Cardiac septum (tissue), 1 donor: Measurements from ENCODE around the gene NDFIP1. TPM values are rescaled to one million over a fixed set of nuclear protein-coding genes. Genes with fewer than 3 reads are reported as not detected.

Experiments
- DNase-seq: peaks from one replicate; pipeline ENCODE4 v3.0.0-alpha.2; 2020; ENCODE audit warnings: low spot score
- intact Hi-C: fragments of 100-400 bp; cut with DNase I; formaldehyde crosslinking; loops from one replicate; pipeline ENCODE4 v1.14.0; 2022
- total RNA-seq: library from RNA; stranded (reverse); fragmentation: NEBNext Ultra II Directional; extraction: Animal tissue kit (Norgen Biotek cat#: 25700); gene quantifications from one replicate; pipeline ENCODE4 v1.2.1, GENCODE V29; 2021
- donor health status: DM: no; HTN: no; CAD: no.

NDFIP1 gene
- total RNA-seq, 1 donor from 2014 or later: 58.8 TPM

DNA sequence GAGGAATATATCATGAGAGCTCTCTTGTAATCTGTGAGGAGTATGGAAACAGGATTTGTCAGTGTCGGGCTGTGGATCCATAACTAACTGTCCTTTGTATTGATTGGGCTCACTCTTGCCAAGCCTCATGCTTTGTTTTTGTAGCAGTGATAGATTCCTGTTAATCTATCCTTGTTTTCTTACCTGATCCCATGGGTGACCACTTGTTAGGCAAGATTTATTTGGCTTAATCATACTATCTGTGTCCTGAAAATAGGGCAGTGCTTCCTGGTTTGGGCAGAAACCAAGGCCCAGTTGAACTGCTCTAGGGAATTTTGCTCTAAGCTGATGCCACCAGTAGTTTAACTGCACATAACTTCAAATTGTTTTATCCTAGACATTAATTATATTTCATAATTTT, 6.1 kb downstream of the NDFIP1 start:
- intact Hi-C loops: no loop called here
- no peak for DNase-seq

GRCh38 chr5:142115937-142116614, 7.5 kb downstream of the NDFIP1 start:
- intact Hi-C loops: no loop called here

GRCh38 chr5:142117579-142118151, 9.1 kb downstream of the NDFIP1 start:
- DNase-seq: no peak
- intact Hi-C loops: no loop called here

More at GRCh38 chr5:142115937-142116614, 7.5 kb downstream of the NDFIP1 start:
- DNase-seq: no peak

GRCh38 chr5:142118155-142118686, 9.6 kb downstream of the NDFIP1 start:
- DNase-seq: no peak
- intact Hi-C loops: no loop called here

- intact Hi-C loops: no loop called here
- no peak for DNase-seq
Measured at GRCh38 chr5:142119051-142119625, 10.6 kb downstream of the NDFIP1 start.

GRCh38 chr5:142120247-142120935, 11.8 kb downstream of the NDFIP1 start:
- no peak for DNase-seq
- intact Hi-C loops: no loop called here

GRCh38 chr5:142122121-142122520, 13.5 kb downstream of the NDFIP1 start:
- no peak for DNase-seq
- intact Hi-C loops: no loop called here

DNA sequence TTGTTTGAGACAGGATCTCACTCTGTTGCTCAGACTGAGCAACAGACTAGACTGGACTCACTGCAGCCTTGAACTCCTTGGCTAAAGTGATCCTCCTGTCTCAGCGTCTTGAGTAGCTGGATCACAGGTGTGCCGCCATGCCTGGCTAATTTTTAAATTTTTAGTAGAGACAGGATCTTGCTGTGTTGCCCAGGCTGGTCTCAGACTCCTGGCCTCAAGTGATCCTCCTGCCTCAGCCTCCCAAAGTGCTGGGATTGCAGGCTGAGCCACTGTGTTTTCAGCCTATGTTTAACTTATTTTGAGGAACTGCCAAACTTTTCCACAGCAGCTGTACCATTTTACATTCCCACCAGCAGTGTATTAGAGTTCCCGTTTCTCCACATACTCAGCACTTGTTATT, 16.8 kb downstream of the NDFIP1 start:
- intact Hi-C loops: no loop called here
- DNase-seq: no peak

DNA sequence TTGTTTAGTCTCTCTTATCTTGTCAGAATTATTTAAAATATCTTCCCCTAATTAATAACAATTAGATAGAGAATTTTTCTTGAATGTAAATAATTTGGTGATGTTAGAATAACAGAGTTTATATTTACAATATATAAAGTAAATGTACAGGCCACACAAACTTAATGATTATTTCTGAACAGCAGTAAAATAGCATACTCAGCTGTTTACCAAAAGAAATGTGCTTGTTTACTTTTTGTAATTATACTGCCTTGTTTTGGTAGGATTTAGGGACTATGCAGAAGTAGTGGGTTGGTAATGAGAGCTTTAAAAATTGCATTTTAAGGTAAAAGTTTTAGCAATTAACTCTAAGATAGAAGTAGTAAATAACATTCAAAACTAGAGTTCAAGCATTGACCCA, 17.4 kb downstream of the NDFIP1 start:
- intact Hi-C loops: no loop called here
- no peak for DNase-seq

DNA sequence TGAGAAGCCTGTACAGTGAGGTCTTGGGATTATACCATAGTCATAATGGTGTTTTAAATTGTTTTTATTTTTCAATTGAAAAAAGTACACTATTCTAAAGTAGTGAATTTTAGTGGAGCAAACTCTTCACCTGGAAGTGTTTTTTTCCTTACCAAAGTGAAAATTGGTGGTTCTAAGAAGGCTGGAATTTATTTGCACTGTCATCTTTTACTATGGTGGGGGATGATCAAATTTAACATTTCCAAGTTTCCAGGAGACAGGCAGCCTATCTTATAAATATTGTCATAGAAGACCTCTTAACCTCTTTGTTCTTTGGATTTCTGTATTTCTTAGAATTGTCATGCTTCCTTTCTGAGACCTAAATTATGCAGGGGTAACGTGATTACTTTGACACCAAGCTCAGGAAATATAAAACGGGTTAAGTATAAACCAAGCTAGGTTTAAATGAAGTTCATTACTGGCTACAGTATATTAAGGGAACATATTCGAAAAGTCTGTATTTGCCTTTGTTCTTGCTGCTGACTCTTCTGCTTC, 20.2 kb downstream of the NDFIP1 start:
- DNase-seq: no peak
- intact Hi-C loops: no loop called here

DNA sequence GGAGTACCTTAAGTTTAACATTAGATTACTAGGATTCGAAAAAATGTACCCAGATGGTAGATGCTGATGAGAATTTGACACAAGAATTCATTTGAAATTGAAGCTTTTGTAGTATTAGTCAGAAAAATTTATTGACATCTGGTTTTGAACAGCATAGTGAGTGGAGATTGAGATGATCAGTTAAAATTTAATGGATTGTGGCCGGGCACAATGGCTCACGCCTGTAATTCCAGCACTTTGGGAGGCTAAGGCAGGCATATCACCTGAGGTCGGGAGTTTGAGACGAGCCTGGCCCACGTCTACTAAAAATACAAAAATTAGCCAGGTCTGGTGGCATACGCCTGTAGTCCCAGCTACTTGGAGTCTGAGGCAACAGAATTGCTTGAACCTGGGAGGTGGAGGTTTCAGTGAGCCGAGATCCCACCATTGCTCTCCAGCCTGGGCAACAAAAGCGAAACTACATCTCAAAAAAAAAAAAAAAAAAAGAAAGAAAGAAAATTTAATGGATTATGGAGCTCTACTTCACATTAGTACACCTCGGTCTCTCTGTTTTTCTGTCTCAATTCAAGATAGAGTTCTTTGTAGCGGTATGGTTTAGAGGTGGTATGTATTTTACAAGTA, 21.0 kb downstream of the NDFIP1 start:
- intact Hi-C loops: no loop called here
- no peak for DNase-seq

DNA sequence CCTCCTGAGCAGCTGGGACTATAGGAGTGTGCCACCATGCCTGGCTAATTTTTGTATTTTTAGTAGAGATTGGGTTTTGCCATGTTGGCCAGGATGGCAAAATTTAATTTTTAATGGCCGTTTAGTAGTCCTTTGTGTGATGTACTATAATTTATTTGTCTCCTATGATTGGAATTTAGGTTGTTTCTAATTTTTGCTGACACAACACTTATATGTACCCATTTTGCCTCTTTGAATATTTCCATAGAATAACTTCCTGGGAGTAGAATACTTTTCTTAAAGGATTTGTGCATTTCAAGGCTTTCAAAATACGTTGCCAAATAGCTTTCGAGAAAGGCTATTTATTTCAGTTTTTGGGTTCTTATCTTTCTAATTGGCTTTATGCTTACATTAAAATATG, 22.8 kb downstream of the NDFIP1 start:
- intact Hi-C loops: no loop called here
- DNase-seq: no peak

DNA sequence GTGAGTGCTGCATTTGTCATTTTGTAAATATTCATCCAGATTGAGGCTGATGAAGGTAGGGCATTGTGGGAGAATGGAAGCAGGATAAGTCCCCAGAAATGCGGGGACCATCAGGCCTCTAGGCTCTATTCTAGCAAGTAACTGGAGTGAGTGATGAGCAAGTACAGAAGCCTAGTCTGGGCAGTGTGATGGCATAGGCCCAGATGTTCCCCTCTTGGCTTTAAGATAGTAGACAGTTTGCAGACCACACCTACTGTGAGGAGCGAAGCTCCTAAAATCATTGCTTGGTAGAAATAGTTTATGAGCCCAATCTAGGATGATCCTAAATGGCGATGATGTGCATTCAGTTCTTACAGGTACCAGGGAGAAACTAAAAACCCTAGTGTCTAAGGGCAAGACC, 24.3 kb downstream of the NDFIP1 start:
- intact Hi-C loops: no loop called here
- no peak for DNase-seq

DNA sequence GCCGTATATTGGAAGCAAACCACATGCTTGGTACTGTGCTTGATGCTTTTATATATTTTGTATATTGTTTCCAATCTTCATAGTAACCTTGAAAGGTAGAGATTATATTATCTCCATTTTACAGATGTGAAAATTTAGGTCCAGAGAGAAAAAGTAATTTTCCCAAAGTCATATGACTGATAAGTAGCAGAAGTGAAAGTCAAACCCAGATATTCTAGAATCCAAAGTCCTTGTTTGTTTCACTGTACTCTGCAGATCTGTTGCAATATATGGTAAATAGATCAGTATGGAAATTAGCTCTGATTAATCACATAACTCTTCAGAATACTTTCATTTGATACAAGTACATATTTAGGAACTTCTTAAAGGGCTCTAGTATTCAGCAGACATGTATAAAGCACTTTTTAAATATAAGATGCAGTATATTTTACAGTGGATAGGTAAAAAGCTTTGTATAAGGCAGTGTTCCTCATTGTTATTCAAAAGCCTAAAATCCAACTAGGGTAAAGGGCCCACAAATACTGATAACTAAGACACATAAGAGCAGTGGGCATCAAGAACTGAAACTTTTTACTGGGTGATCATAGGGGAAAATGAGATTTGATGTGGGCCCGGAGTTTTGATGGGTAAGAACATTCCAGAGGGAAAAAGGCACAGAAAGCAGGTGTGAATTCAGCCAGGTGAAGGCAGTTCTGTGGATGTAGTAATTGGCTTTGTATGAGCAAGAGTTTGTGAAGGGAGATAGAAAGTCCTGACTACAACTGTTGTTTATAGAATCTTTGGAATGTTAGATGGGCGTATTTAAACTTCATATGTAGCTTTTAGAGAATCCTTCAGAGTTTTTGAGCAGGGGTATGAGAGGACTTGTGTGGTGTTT, 25.0 kb downstream of the NDFIP1 start:
- intact Hi-C loops: no loop called here
- DNase-seq: no peak

- intact Hi-C loops: no loop called here
- no peak for DNase-seq
Measured at GRCh38 chr5:142134331-142135010, 25.9 kb downstream of the NDFIP1 start.

- no peak for DNase-seq
- intact Hi-C loops: loop anchor here (5.0 to 10.0 kb wide), 2 partner anchors 129 to 447 kb away; partner anchors contain the start of gene GNPDA1
Measured at GRCh38 chr5:142141463-142141862, 32.9 kb downstream of the NDFIP1 start.

DNA sequence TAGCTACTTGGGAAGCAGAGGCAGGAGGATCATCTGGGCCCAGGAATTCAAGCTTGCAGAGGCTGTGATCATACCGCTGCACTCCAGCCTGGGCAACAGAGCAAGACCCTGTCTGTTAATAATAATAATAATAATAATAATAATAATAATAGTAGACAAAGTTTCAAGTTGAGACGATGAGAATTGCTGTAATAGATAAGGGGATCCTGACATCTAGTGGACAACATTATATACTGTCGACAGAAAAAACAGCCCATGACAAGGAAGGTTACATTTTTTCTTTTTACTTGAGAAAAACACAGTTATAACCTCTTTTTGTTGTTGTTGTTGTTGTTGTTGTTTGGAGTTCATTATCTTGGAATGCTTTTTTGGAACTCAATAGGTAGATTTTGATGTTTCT, 35.3 kb downstream of the NDFIP1 start:
- DNase-seq: no peak

More for the DNA sequence above, 35.3 kb downstream of the NDFIP1 start:
- intact Hi-C loops: loop anchor here (2.0 to 10.0 kb wide), 3 partner anchors 132 to 449 kb away; partner anchors contain the start of gene GNPDA1
